GM10248 (cell line): ENCODE results near the gene SLC43A1.

Experiments used
- CTCF ChIA-PET: fragments of 300-600 bp; sonication (Branson Sonifier 250); formaldehyde crosslinking; extraction: SDS; loops from one replicate; lab custom pipeline; 2021; ENCODE audit warnings: antibody characterized with exemption; lab: Yijun Ruan, JAX
- POLR2A ChIA-PET: fragments of 350-650 bp; sonication (Branson Sonifier 250); formaldehyde crosslinking; extraction: SDS; loops from one replicate; lab custom pipeline; 2020; ENCODE audit warnings: antibody characterized with exemption; lab: Yijun Ruan, JAX
- DNase-seq: peaks from one replicate; pipeline ENCODE4 v3.0.0; 2012; ENCODE audit errors: extremely low spot score
- CTCF ChIP-seq: IDR thresholded peaks from 2 replicates; pipeline ENCODE4 v1.5.1; 2012; ENCODE audit warnings: mild to moderate bottlenecking, low read depth; ENCODE audit errors: extremely low read depth, missing control alignments, control extremely low read depth

The SLC43A1 gene

GRCh38 chr11:57530596-57531507 is 15.3 kb upstream of the SLC43A1 start, which contains the start of gene TIMM10:
TSS of gene TIMM10 (minus strand) at chr11:57530754. CDS start at chr11:57530189, 565 bp downstream.
- DNase-seq = peak; percentile 92
- CTCF ChIA-PET = interaction anchor here (1.2 to 10.0 kb wide), 5 partner anchors 14 to 112 kb away, joined by 4 to 247 read pairs (median 114); partner anchors contain the start of genes RTN4RL2 and SLC43A1
- TF ChIP-seq CTCF = no peak
- POLR2A ChIA-PET = no interaction called here

DNA sequence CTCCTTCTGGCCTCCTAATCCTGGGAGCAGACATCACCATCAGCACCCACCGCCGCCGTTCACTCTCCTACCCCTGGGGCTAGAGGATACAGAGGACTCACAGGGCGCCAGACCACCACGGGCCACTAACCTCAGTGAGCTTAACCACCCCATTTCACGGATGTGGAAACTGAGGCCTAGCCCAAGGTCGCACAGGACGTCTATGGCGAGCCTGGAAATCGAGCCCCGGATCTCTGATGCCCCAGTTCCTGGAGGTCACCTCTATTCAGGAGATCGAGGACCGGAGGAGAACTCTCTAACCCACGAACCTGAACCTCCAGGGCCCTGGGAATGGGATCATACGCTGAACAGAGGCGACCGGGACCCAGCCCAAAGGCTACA is 14.7 kb upstream of the SLC43A1 start:
- no peak for DNase-seq
- ChIA-PET POLR2A (no interaction called here), CTCF (interaction anchor here (1.5 to 10.0 kb wide), 5 partner anchors 13 to 177 kb away, joined by 3 to 247 read pairs (median 114); partner anchors contain the start of genes RTN4RL2 and SLC43A1)
- no peak for TF ChIP-seq CTCF

GRCh38 chr11:57529012-57529411 is 13.5 kb upstream of the SLC43A1 start:
- no peak for DNase-seq
- no peak for TF ChIP-seq CTCF
- ChIA-PET POLR2A (no interaction called here), CTCF (interaction anchor here (1.0 to 10.0 kb wide), 14 partner anchors 12 to 191 kb away, joined by 3 to 247 read pairs (median 15); partner anchors contain the start of genes P2RX3, RTN4RL2, SLC43A1 and UBE2L6)

DNA sequence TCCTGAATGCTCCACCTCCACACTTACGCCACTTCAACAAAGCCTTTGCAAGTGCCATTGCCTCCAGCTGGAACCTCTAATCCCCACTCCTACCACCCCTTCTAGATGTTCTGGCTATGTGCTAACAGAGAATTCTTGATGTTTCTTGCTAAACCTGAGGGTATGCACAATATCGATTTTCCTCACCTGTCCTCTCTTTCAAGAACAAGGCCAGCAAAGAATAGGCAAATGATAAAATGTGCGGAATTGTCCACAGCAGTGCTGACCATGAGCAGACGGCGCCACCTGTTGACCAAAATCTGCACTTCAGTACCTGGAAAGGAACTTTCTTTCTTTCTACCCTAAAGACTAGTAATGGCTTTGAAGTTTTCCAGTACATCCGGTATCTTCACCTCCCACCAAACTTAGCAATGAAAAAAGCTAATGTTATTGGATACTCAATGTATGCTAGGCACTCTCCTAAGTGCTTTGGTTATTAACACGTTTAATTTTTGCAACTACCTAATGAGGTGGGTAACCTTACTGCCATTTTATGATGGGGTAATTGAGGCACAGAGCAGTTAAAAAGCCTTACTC is 11.6 kb upstream of the SLC43A1 start:
- ChIA-PET POLR2A (no interaction called here), CTCF (interaction anchor here (0.7 to 10.0 kb wide), 51 partner anchors 10 to 992 kb away, joined by 3 to 247 read pairs (median 5); partner anchors contain the start of genes CTNND1, P2RX3, RTN4RL2 and SLC43A1)
- TF ChIP-seq CTCF = peak; percentile 79
- peak; percentile 42 for DNase-seq

DNA sequence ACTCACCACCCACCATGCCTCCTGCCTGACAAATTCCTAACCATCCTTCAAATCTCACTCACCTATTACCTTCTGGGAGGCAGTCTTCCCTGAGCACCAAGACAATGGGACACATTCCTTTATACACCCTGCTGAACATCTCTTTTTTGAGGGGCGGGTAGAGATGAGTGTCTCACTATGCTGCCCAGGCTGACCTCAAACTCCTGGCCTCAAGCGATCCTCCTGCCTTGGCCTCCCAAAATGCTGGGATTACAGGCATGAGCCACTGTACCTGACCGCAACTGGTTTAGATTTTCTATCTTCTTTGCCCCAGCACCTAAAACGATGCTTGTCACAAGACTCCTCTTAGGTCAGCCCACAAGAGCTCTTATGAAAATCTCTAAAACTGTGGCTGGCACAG is 7.9 kb upstream of the SLC43A1 start:
- ChIA-PET CTCF (interaction anchor here (1.6 to 8.1 kb wide), 4 partner anchors 7 to 44 kb away, joined by 5 to 247 read pairs (median 81); partner anchors contain the start of genes SLC43A1 and UBE2L6), POLR2A (no interaction called here)
- no peak for DNase-seq
- TF ChIP-seq CTCF = no peak

DNA sequence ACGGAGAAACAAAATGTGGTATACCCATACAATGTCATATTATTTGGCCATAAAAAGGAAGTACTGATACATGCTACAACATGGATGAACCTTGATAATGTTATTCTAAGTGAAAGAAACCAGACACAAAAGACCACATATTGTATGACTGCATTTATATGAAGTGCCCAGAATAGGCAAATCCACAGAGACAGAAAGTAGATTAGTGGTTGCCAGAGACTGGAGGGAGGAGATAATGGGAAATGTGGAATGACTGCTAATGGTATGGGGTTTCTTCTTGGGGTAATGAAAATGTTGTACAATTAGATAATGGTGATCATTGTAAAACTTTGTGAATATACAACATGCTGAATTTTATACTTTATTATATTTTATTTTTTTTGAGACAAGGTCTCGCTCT is 5.6 kb upstream of the SLC43A1 start:
- TF ChIP-seq CTCF = no peak
- POLR2A ChIA-PET = no interaction called here
- DNase-seq = no peak
- CTCF ChIA-PET = interaction anchor here (1.0 to 9.0 kb wide), 3 partner anchors 6 to 120 kb away, joined by 4 to 121 read pairs (median 114); partner anchors contain the start of gene TIMM10
